Fibroblast of skin of left biceps (primary cell): ENCODE results near the gene SREBF1.
"Not testable (repeated sequence)": the region's sequence is repeated elsewhere in the genome, so short reads cannot be mapped to it uniquely, and the experiment has no call there.

Experiments used
- DNase-seq, 2 experiments: peaks; one replicate each; pipeline ENCODE4 v3.0.0-alpha.2; 2013; ENCODE audit warnings: low read depth in 2 of 2

SREBF1 gene

DNA sequence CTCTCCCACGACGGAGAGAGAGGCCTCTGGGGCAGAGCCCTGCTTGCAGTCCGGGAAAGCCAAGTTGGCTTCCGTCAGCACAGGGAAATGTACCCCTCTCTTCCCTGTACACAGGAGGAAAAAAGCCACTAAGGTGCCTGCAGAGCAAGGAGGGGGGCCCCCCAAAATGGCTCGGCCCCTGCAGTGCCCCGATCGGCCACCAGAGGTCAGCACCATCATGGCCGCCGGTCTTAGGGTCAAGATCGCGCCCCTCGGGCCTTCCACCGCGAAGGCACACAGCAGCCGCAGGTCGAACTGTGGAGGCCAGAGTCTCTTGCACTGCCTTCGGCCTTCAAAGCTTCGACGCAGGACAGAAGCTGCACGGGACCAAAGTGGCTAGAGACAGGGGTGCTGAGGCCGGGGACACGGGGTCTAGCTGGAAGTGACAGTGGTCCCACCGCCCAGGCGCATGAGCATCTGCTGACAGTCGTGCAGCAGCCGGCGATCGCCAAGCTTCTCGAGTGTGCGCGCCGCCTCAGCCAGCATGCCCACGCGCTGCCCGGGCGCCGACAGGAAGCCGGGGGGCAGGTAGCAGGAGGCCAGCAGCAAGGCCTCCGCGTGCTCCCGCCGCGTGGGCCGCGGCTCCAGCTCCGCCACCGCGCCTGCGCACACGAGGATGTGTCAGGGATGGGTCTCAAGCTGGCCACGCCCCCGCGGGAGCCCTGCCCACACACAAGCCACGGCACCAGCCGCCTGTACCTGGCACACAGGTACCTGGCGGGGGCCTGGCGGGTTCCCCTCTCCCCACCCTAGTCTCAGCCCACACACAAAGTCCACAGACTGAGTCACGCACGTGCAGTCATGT is 24.4 kb downstream of the SREBF1 start:
- no peak for DNase-seq

DNA sequence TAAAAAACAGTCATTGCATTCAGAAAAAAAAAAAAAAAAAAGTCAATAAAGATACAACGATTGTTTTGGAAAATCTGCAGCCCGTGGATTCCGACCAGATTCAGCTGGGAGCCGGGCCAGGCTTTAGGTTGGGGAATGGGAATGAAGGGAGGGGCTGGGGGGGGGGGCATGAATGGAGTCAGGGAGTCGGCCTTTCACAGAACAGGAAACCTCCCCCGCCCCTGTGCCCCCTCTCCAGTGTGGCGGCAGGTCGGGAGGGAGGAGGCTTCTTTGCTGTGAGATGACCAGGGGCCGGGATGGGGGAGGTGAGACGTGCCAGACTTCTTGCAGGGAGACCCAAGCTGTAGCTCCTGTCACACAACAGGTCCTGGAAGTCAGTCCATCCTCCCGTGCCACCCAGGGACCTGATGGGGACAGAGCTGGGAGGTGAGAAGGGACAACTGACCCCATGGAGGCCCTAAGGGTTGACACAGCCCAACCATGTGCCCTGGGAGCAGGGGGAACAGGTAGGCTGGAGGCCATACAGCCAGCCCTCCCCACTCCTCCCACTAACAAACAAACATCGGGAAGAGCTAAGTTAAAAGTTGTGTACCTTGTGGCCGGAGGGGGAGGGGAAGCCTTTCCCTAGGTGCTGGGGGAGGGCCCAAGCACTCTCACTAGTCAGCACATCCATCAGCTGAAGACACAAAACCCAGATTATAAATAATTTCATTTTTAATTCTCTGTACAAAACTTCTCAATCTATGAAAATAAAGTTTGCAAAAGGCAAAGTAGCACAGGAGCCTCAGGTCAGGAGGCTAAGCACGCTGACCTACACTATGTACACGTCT is 25.2 kb downstream of the SREBF1 start:
- no peak for DNase-seq

DNA sequence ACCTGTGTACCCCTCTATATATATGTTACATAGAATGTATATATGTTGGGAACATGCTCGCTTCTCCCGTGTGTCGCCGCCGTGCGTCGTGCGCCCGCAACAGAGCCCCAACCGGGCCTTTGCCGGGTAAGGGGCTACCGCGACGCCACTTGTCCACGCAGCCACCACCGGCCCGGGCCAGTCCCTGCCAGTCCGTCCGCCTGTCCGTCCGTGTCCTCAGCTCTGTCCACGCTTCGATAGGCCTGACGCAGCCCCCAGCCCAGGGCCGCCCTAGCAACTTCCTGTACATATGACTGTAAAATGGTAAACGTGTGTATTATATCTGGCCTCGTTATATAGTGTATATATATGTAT is 25.9 kb downstream of the SREBF1 start:
- no peak for DNase-seq

DNA sequence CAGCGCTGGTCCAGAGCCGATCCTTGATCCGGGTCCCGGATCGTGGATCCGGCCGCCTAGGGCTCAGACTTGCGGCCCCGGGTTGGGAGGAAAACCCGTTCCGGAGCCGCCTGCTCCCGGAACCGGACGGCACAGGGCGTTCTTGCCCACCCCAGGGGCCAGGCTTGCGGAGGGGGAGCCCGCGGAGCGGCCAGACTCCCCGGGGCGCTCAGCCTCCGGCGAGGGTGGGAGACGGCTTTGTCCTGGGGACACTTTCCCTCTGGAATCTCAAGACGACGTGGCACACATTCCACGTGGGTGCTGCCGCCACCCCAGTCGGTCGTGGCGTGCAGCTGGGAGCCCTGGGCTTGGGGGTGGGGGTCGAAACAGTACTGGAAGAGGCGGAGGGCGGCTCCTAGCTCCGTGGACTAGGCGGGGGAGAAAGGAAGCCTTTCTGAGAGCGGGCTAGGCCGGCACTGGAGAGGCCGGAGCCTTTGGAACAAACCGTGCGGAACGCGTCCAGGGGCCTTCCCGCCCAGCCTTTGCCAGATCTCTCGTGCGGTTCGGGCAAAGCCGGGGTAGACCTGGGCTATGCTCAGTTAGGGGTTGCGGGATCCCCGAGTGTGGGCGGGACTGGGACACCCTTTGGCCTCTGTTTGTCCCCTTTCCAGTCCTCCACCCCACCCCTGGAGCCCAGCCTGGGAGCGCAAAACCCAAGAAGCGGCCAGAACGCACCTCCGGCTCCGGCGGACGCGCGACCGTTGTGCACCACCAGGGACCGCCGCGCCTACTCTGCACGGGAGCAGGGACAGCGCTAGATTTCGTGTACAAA is 26.5 kb downstream of the SREBF1 start:
- no peak for DNase-seq

DNA sequence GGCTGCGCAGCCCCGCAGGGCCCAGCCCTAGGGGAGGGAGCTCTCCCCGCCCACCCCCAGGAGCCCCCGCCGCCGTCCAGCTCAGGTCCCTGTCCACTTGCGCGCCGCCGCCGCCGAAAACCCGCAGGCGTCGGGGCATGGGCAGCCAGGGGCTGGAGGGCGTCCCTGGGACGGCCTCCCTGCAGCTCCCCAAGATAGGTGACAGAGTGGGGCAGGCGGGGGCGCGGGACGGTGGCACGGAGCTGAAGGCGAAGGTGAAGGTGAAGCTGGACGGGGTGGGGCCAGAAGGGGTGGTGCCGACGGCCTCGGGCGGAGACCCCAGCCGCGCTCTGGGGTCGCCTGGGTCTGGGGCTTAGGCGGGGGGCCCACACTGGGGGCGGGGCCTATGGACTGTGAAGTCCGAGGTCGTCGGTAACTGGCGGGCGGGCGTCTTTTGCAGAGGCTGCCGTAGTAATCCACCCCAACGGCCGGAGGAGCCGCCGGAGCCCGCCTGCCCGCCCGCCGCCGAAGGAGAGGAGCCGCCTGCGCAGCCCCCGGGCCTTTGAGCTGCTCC is 27.2 kb downstream of the SREBF1 start:
- DNase-seq: no peak

DNA sequence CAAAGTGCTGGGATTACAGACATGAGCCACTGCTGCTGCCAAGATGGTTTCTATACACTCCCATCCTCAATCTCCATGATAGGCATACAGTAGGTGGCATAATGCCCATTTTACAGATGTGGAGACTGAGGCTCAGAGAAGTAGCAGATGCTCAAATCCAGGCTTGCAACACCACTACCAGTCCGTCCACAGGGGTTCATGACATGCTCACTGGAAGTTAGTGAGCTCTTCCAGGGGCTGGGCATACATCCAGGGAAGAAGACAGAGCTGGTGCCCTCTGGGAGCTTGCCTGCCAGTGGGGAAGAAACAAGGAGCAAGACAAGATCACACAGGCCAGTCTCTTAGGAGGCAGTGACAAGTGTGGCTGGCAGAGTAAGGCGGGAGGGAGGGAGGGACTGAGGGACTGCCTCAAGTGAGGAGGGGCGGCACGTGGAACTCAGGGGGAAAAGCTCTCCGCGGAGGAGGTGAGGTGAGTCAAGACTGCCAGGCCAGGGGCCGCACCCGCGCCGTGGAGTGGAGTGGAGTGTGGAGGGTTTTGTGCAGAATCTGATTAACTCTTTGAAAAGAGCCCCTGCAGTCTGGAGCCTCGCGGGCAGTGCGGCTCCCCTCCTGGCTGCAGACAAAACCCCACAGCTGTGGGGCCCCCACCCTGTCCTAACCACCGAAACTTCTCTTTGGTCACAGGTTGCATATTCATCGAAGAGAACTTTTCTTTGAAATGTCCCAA is 27.9 kb downstream of the SREBF1 start:
- no peak for DNase-seq

DNA sequence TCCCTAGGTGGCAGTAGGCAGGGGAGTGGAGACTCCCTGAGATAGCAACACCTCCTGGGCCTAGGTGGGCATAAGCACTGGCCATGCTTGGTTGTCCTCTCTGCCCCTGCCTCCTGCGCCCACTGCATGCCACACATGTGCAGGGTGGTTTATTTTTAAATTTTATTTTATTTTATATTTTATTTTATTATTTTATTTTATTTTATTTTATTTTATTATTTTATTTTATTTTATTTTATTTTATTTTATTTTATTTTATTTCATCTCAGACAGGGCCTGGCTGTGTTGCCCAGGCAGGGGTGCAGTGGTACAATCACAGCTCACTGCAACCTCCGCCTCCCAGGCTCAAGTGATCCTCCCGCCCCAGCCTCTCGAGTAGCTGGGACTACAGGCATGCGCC is 28.6 kb downstream of the SREBF1 start:
- not testable (repeated sequence) for DNase-seq

DNA sequence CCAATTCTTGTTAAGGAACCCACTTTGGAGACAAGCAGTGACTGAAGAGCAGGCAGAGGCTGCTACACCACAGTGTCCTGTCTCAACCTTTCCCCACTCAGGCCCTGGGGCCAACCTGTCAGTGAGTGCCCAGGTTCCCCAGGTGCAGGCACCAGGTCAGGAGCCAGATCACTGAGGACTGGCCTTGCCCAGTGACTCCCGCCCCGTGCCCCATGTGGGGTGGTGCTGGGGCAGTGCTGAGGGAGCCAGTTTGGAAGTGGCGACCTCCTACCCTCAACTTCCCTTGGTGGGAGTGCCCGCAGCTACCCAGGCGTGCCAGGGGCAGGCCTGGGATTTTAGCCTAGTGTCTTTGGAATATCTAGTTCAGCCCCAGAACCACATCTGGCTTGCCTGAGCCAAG is 29.3 kb downstream of the SREBF1 start:
- no peak for DNase-seq

DNA sequence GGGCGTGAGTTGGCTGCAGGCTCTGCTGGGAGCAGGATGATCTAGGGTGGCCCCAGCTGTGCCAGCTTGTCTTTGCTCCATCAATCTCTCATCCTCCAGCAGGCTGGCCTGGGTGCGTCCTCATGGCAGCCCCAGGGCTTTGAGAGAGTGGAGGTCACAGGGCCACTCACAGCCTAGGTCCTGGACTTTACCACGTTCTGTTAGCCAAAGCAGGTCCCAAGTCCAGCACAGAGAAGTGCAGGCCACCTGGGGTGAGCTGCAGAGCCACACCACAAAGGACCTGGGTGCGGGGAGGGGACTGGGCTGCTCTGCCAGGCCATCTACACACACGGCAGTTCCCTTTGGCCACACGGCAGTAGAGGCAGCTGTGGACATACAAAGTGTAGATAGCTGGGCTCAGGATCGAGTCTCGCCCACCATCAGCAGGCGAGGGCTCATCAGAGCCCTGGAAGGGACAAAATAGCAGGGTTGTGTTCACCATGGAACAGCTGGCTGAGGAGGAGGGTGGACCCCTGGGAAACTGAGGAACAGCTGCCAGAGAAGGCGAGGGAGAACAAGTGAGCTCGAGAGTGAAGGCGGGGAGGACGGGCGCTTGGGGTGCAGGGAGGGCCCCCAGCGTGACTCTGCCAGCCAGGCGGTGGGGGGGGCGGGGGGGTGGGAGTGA is 30.0 kb downstream of the SREBF1 start:
- no peak for DNase-seq

DNA sequence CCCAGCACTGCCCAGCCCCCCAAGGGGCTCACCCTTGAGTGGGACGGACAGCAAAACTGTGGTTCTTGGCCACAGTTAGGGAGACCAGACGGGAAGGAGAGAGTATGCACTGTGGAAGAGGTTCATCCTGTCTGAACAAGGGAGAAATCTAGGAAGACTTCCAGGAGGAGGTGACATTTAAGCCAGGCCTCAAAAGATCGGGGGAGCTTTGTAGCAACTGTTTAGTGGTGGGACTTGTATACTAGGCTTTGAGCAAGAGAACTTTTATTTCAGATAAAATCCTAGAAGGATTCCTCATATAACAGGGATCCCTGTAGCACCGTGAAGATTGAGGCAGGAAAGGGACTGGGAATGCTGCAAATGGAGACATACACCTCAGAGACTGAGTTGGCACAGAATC is 30.8 kb downstream of the SREBF1 start:
- DNase-seq: no peak

DNA sequence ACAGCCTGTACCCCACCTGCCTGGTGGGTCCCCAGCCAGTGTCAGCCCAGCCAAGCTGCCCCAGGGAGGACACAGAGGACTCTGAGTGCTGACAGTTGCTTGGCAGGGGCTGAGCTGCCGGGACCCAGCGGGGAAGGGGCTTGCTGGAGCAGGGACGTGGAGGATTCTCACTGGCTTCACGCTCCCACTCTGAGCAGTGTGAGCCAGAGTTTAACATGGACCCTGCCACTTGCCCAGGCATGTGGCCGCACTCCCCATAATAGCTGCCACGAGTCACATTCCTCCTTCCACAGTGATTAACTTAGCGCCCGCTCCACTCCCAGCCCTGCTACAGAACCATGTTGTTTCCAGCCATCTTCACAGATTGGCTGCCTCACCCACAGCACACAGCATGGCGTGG is 31.2 kb downstream of the SREBF1 start:
- DNase-seq: no peak

DNA sequence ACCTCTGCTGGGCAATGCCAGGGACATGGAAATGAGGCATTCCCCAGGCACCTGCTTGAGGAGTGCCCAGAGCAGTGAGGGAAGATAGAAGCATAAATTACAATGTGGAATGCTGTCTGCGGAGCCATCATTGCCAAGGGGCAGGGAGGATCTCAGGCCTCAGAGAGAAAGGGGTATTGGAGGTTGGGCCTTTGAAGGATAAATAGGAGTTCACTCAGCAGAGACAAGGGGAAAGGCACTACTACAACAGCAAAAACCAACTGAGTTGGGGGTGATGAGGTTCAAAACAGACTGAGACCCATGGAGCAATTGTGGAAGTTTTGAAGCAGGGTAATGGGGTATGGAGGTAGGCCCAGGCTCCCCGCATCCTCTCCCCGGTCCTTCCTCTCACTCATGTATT is 32.8 kb downstream of the SREBF1 start:
- no peak for DNase-seq

DNA sequence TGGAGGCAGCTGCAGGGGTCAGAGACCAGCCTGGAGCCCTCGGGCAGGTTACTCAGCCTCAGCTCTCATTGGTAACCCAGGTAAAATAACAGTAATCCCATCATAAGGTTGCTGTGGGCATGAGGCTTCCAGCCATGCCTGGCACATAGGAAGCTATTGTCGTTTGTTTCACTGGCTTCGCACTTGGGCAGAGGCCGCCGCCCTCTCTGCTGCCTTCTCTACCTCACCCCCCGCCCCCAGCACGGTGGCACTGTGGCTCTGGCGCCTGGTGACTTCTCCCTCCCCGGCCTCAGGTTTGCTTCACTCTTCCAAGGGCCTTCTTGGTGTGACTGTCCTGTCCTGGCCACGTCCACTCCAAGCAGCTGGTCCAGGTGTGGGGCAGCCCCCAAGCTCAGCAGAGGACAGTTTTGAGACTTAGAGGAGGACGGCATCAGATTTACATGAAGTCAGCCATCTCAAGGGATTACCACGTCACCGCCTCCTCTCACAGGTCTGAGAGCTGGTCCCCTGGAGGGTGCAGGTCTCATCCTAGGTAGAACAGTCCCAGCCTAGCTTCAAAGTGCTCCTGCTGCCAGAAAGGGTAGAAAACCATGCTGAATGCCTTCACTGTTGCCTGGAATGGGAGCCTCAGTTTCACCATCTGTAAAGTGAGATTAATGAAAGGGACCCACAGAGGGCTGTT is 34.8 kb downstream of the SREBF1 start:
- DNase-seq: no peak

DNA sequence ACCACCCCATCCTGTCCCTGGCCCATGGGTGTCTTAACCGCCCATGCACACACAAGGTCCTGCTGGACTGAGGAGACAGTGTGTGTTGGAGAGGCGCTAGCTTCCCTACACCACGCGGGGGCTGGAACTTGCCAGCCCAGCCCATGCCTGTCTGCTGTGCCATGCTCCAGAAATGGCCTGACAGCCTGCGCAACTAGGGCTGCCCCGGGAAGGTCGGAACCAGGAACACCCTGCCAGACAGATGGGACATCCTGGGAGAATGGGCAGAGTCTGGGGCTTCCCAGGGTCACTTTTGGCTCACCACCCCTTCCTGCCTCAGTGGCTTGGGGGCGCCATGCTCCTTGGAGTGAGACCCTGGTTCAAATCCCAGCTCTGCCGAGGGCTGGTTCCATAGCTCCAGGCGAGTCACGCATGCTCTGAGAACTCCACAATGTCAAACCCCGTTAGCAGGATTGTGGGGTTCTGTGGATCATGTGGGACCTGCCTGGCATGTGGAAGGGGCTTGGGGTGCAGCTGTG is 36.2 kb downstream of the SREBF1 start:
- no peak for DNase-seq

DNA sequence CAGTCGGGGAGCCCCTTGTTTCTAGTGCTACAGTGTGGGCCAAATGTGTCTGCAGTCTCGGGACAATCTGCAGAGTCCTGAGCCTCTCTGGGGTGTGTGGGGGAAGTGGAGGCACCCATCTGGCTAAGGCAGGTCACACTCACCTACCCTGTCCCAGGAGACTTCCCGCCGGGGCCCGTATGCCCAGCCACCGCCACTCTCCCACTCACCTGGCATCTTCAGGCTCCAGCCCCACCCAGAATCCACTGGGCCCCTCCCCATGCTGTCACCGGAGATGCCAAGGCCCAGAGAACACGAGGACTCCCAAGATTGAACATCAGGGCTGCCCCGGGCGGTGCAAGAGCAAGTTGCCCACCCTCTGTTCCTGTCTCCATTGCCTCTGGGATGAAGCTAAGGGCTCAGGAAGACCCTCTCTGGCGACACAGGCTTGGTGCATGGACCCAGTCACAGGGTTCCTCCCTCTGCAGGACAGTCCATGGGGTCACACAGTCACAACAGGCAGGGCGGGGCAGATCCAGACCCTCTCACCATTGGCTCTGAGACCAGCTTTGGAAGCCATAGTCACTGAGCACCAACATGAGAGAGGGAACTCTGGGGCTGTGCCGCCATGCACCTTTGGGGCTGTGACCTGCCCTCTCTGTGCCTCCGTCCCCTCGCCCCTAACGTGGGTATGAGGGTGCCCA is 38.1 kb downstream of the SREBF1 start:
- DNase-seq: no peak

DNA sequence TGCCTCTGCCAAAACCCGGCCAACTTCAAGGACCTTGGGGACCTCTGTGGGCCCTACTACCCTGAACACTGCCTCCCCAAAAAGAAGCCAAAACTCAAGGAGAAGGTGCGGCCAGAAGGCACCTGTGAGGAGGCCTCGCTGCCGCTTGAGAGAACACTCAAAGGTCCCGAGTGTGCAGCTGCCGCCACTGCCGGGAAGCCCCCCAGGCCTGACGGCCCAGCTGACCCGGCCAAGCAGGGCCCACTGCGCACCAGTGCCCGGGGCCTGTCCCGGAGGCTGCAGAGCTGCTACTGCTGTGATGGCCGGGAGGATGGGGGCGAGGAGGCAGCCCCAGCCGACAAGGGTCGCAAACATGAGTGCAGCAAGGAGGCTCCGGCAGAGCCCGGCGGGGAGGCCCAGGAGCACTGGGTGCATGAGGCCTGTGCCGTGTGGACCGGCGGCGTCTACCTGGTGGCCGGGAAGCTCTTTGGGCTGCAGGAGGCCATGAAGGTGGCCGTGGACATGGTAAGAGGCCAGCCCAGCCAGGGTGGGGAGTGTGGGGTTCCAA is 38.7 kb downstream of the SREBF1 start:
- no peak for DNase-seq

DNA sequence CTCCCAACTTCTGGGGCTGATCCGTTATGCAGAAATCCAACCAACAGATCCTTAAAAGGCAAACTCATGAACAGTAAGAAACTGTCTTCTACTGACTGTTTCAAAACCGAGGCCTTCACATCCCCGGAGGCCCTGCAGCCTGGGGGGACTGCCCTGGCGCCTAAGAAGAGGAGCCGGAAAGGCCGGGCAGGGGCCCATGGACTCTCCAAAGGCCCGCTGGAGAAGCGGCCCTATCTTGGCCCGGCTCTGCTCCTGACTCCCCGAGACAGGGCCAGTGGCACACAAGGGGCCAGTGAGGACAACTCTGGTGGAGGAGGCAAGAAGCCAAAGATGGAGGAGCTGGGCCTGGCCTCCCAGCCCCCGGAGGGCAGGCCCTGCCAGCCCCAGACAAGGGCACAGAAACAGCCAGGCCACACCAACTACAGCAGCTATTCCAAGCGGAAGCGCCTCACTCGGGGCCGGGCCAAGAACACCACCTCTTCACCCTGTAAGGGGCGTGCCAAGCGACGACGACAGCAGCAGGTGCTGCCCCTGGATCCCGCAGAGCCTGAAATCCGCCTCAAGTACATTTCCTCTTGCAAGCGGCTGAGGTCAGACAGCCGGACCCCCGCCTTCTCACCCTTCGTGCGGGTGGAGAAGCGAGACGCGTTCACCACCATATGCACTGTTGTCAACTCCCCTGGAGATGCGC is 39.5 kb downstream of the SREBF1 start:
- no peak for DNase-seq

DNA sequence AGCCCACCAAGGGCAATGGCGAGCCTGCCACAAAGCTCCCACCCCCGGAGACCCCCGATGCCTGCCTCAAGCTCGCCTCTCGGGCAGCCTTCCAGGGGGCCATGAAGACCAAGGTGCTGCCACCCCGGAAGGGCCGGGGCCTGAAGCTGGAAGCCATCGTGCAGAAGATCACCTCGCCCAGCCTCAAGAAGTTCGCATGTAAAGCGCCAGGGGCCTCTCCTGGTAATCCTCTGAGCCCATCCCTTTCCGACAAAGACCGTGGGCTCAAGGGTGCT is 40.1 kb downstream of the SREBF1 start:
- DNase-seq: no peak
